ENCODE results near the gene P2RX1.

Gene P2RX1

GRCh38 chr17:3886776-3887175 lies 29.5 kb downstream of the P2RX1 start:
- ChIA-PET POLR2A (no interaction called here), CTCF (interaction anchor here (0.6 to 3.7 kb wide), 2 partner anchors 27 to 41 kb away, joined by 3 to 18 read pairs; partner anchors contain the start of gene NCBP3)
- TF ChIP-seq CTCF (IDR thresholded peaks at IDR 0.05; ENCODE audit: insufficient read depth, low read length, missing control alignments), result no peak
- no peak overlapping the region for H3K4me3 ChIP-seq (ENCODE audit: low read depth, low read length)
- no peak for DNase-seq (ENCODE audit: low read depth, low spot score)

DNA sequence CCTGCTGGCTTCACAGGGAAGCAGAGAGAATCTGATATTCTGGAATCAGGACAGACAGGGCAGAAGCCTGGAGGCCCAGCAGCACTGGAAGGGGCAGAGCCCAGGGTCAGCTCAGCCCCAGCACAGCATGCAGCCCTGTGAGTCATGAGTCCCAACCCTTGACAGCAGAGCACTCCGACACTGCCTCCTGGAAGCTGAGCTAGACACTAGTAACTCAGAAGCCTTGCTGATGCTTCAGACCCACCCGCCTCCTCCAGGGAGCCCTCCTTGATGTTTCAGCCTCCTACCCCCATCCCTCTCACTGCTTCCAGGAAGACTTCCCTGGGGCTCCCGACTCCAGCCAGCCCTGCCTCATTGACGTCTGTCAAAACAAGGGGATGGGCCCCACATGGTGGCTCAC lies 30.3 kb downstream of the P2RX1 start:
- no peak for TF ChIP-seq CTCF (IDR thresholded peaks at IDR 0.05; ENCODE audit: insufficient read depth, low read length, missing control alignments)
- no peak for DNase-seq (ENCODE audit: low read depth, low spot score)
- no peak overlapping the region for H3K4me3 ChIP-seq (ENCODE audit: low read depth, low read length)
- ChIA-PET POLR2A (no interaction called here), CTCF (interaction anchor here (1.3 kb wide), 1 partner anchor 28 kb away, joined by 5 read pairs; no protein-coding TSS in a partner anchor)

GRCh38 chr17:3885271-3885670 lies 31.0 kb downstream of the P2RX1 start:
- CTCF ChIA-PET, result interaction anchor here (1.3 to 2.1 kb wide), 4 partner anchors 8 to 148 kb away, joined by 5 to 8 read pairs (median 7); partner anchors contain the start of gene CAMKK1
- H3K4me3 ChIP-seq (ENCODE audit: low read depth, low read length), result no peak overlapping the region
- POLR2A ChIA-PET, result interaction anchor here (1.6 kb wide), 1 partner anchor 40 kb away, joined by 6 read pairs; the partner anchor contains the start of gene NCBP3
- DNase-seq (ENCODE audit: low read depth, low spot score), result no peak
- no peak for TF ChIP-seq CTCF (IDR thresholded peaks at IDR 0.05; ENCODE audit: insufficient read depth, low read length, missing control alignments)

- no peak for TF ChIP-seq CTCF (IDR thresholded peaks at IDR 0.05; ENCODE audit: insufficient read depth, low read length, missing control alignments)
- ChIA-PET CTCF (interaction anchor here (1.4 to 2.1 kb wide), 5 partner anchors 9 to 147 kb away, joined by 3 to 9 read pairs (median 7); partner anchors contain the start of gene CAMKK1), POLR2A (interaction anchor here (1.6 kb wide), 1 partner anchor 39 kb away, joined by 6 read pairs; the partner anchor contains the start of gene NCBP3)
- no peak for DNase-seq (ENCODE audit: low read depth, low spot score)
- no peak overlapping the region for H3K4me3 ChIP-seq (ENCODE audit: low read depth, low read length)
Observed at GRCh38 chr17:3884188-3884587, 32.1 kb downstream of the P2RX1 start.

DNA sequence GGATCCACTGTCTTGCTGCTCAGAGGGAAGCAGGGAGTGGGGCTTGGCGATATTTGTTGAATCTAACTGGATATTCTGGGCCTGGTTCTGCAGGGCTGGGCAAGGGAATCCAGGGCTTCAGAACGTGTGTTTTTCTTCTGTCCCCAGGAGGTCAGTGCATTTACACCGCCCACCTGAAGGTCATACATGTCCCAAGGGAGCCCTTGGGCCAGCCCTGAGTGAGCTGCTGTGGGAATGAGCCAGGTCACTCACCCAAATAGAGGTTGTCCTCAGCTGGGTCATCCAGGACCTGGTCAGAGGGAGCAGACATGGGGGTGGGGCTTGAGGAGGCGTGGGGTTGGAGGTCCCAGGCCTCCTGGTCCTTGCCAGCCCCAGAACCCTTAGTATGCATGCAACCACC lies 34.0 kb downstream of the P2RX1 start:
- no peak overlapping the region for H3K4me3 ChIP-seq (ENCODE audit: low read depth, low read length)
- TF ChIP-seq CTCF (IDR thresholded peaks at IDR 0.05; ENCODE audit: insufficient read depth, low read length, missing control alignments), result no peak
- DNase-seq (ENCODE audit: low read depth, low spot score), result no peak
- POLR2A ChIA-PET, result no interaction called here
- CTCF ChIA-PET, result interaction anchor here (1.1 kb wide), 1 partner anchor 19 kb away, joined by 4 read pairs; no protein-coding TSS in a partner anchor

- H3K4me3 ChIP-seq (ENCODE audit: low read depth, low read length), result no peak overlapping the region
- CTCF ChIA-PET, result interaction anchor here (1.1 to 7.6 kb wide), 3 partner anchors 17 to 147 kb away, joined by 3 to 65 read pairs (median 12); no protein-coding TSS in a partner anchor
- POLR2A ChIA-PET, result interaction anchor here (1.1 kb wide), 1 partner anchor 9 kb away, joined by 3 read pairs; no protein-coding TSS in a partner anchor
- no peak for TF ChIP-seq CTCF (IDR thresholded peaks at IDR 0.05; ENCODE audit: insufficient read depth, low read length, missing control alignments)
- no peak for DNase-seq (ENCODE audit: low read depth, low spot score)
Observed at GRCh38 chr17:3880983-3881382, 35.3 kb downstream of the P2RX1 start.
